SKM-1 (cell line): ENCODE measurements around the gene BTN3A1.

Source experiments
- DNase-seq: peaks from one replicate; lab custom pipeline; 2025; ENCODE audit not compliant: unreplicated experiment; lab: John Stamatoyannopoulos, UW

The BTN3A1 gene

GRCh38 chr6:26379292-26379691 is 22.8 kb upstream of the BTN3A1 start:
- DNase-seq: no peak

DNA sequence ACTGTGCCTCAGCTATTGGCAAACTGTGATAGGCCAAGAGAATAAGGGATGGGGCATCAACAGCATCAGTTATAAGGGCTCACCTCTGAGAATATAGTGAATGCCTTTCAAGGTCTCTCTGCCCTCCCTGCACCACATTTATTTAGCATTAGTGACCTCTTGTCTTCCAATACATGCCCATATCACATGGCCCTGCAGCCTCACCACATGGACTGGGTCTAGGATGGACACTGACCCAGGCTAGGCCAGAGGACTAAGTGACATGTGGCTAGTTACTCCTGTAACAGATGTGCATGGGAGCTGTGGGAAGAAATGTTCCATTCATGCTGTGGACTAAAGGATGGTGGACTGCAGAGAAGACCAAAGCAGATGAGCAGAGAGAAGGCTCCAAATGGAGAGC is 22.3 kb upstream of the BTN3A1 start:
- no peak for DNase-seq

DNA sequence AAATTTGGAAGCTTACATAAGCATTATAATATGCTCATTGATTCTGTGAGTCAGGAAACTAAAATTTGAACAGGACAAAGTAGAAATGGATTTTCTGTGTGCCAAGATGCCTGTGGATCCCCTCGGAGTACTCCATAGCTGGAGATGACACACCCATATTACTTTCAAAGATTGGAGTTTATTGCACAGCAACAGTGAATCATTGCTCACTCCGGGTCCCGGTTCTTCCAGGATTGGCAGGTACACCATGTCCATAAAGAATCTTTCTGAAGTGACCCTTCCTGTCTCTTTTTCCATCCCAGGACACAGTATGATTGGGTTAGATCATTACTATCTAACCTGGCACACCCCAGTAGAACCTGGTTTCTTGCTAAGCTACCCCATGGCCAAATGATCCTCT is 21.8 kb upstream of the BTN3A1 start:
- DNase-seq: no peak

- DNase-seq: no peak
Observed at GRCh38 chr6:26382121-26382520, 20.0 kb upstream of the BTN3A1 start.

DNA sequence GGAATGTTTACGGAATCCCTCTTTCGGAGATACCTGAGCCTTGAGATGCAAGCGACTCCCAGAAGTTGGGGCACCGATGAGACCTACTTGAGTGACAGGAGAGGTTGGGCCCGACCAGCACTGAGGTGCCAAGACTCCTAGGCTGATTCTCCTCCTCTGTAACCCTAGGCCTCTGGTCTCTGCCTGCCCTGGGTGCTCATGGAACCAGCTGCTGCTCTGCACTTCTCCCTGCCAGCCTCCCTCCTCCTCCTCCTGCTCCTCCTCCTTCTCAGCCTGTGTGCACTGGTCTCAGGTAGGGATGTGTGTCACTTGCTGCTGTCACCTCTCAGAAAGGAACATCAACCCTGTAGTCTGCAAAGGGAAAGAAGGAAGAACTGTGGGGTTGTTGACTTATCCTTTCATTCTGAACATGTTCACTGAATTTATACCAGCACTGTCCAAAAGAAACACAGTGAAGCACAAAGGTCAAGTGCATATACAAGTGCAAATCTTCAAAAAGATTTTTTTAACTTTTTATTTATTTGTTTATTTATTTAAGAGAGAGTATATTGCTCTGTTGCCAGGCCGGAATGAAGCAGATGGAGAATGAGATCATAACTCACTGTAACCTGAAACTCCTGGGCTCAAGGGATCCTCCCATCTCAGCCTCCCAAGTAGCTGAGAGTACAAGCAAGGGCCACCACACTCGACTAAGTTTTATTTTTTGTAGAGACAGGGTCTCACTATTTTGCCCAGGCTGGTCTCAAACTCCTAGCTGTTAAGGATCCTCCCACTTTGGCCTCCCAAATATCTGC is 18.3 kb upstream of the BTN3A1 start:
- no peak for DNase-seq

GRCh38 chr6:26385734-26386125 is 16.3 kb upstream of the BTN3A1 start:
- DNase-seq: no peak

GRCh38 chr6:26387565-26387964 is 14.5 kb upstream of the BTN3A1 start:
- DNase-seq: no peak

- DNase-seq: no peak
Observed at GRCh38 chr6:26388014-26388413, 14.1 kb upstream of the BTN3A1 start.

DNA sequence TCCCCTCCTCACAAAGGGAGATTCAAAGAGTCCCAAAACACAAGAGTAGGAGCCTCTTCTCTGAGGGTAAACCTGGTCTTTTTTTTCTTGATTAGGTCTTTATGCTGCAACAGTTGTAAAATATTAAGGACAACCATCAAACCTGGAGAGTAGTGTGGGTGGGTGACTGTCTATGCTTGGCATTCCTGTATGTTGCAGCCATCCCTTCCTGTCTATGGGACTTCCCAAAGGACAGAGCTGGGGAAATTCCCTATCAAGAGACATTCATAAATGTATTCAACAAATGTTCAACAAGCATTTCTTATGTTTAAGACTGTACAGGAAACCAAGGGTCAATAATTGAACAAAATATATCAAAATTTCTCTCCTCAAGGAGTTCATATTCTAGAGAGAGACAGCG is 13.6 kb upstream of the BTN3A1 start:
- no peak for DNase-seq

GRCh38 chr6:26389349-26389894 is 12.7 kb upstream of the BTN3A1 start:
- peak; percentile 80 for DNase-seq

DNA sequence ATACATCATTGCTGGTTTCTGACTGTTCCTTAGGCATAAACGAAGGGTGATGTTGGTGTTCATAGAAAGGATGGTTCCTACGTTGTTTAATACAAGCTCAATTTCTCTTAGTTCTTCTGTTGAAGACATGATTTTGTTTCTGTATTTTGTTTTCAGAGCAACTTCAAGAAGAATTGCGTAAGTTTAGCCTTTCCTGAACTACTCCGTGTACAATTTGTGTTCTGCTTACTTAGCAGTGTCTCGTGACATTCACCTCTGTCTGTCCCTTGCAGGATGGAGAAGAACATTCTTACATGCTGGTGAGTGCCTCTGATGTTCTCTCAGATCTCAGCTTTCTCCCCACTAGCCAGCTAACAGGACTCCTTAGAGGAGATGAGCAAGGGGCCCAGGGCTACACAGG is 11.5 kb upstream of the BTN3A1 start:
- no peak for DNase-seq

DNA sequence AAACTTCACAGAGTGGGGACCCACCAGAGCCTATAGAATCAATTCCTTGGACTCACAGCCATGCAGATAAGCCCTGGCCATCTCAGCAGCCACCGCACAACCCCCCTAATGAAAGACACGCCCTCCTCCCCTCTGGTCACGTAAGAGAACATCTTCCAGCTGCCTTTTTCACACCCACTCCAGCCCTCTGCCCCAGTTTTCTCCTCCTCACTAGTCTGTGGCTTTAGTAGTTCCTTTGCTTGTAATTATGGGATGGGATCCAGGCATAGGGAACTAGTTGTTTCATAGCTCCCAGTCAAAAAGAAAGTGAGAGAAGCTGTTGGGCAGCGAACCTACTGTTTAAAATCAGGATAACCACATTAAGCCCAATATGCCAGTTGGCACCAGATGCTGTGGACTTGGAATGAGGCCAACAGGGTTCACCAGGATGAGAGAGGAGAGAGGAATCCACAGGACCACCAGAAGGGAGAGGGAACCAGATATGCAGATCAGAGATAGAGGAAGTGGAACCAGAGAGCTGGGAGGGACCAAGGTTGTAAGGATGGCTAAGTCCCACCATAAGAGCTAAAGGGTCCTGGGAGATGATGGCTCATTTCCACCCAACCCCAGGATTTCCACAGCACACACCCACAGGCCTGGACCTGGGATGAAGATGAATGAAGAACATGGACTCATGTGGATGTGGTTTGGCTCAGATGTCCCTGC is 9.0 kb upstream of the BTN3A1 start:
- no peak for DNase-seq

- DNase-seq: no peak
Observed at GRCh38 chr6:26394289-26394688, 7.8 kb upstream of the BTN3A1 start.

GRCh38 chr6:26398555-26398954 is 3.5 kb upstream of the BTN3A1 start:
- no peak for DNase-seq

DNA sequence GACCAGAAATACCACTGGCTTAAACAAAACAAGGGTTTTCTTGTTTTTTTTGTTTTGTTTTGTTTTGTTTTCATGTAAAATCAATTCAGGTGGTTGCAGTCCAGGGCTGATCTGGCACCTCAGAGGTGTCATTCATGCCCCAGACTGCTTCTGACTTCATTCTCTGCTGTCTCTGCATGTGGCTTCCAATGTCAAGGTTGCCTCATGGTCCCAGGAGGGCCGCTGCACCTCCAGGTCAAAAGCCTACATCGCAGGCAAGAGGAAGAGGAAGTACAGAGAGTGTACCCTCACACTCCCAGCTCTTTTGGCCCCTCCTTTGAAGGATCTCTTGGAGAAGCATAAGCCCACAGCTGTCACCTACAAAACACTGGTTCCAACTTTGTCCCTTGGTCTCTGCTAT is 1.4 kb upstream of the BTN3A1 start:
- DNase-seq: no peak

DNA sequence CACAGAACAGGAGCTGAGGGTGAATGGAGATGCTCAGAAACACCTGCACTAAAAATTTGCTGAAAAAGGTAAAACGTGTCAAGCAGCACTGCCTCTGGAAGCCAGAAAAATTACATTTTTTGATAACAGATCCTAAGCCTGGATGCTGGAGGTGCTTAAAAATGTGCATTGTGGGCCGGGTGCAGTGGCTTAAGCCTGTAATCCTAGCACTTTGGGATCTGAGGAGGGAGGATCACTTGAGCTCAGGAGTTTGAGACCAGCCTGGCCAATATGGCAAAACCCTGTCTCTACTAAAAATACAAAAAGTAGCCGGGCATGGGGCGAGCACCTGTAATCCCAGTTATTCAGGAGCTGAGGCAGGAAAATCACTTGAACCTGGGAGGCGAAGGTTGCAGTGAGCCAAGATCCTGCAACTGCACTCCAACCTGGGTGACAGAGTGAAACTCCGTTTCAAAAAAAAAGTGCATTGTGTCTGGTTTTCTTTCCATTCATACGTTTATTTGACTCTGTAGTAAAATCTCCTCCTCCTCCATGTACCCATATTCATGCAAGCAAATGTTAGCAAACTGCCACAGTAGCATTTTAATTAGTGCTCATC is 587 bp upstream of the BTN3A1 start:
- DNase-seq: no peak

GRCh38 chr6:26403893-26404292 is 1.8 kb downstream of the BTN3A1 start:
- no peak for DNase-seq

DNA sequence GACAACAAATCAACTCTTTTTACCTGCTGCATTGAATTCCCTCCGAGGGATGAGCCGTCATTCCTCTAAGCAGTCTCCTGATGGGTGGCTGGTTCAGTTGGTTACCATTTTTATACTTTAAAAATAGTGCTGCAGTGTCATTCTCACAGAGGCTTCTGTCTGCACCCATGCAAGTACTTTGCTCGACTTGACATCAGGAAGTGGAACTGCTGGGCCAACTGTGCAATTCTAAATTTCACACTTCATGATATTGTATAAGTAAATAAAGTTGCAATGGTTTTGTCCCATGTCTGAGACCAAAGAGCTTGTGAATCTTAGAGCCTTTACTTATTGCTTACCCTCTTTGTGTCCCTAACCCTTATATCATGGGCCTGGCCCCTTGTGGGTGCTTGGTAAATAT is 2.5 kb downstream of the BTN3A1 start:
- DNase-seq: no peak

DNA sequence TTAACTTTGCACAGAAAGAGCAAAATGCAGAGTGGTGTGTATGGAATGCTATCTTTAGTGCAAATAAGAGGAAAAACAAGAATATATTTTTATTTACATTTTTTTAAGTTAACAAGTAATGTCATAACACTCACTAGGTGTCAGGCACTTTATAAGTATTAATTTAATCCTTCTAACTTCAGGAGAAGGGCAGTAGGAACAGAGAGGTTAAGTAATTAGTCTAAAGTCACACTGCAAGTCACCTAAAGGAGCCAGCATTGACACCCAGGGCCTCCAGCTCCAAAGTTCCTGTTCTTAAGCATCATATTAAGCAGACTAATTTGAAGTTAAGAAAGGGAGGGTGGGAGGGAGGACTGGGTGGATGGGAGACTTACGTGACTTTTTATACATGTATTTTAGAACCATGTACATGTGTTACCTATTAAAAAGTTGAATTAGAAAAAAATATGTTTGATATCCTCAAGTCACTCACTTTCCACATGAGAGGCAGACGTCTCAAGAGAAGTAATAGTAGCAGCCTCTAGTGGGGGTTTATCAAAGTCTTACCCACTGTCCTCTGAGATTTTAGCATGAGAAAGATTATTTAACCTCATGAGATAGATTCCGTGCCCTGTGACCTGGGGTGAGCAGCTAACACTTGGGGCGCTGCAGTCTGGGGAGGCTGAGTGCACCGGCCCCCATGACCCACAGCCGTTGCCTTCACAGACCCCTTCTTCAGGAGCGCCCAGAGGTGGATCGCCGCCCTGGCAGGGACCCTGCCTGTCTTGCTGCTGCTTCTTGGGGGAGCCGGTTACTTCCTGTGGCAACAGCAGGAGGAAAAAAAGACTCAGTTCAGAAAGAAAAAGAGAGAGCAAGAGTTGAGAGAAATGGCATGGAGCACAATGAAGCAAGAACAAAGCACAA is 7.0 kb downstream of the BTN3A1 start:
- DNase-seq: no peak

GRCh38 chr6:26411751-26412150 is 9.7 kb downstream of the BTN3A1 start:
- no peak for DNase-seq

- DNase-seq: no peak
Observed at GRCh38 chr6:26412228-26412627, 10.2 kb downstream of the BTN3A1 start.
